Measurements from ENCODE around the gene LRFN4.

LRFN4 gene

GRCh38 chr11:66867425-66868040 is 10.7 kb downstream of the LRFN4 start:
- no peak overlapping the region for H3K4me3 ChIP-seq (ENCODE audit: low read depth, low read length)
- no peak for DNase-seq (ENCODE audit: low read depth)

- DNase-seq (ENCODE audit: low read depth), result no peak
- H3K4me3 ChIP-seq (ENCODE audit: low read depth, low read length), result no peak overlapping the region
These were observed 11.3 kb downstream of the LRFN4 start for GRCh38 chr11:66868082-66868725.

GRCh38 chr11:66868726-66869566 is 12.1 kb downstream of the LRFN4 start:
- H3K4me3 ChIP-seq (ENCODE audit: low read depth, low read length), result no peak overlapping the region
- DNase-seq (ENCODE audit: low read depth), result no peak

- H3K4me3 ChIP-seq (ENCODE audit: low read depth, low read length), result no peak overlapping the region
- DNase-seq (ENCODE audit: low read depth), result no peak
These were observed 12.7 kb downstream of the LRFN4 start for GRCh38 chr11:66869567-66869870.

GRCh38 chr11:66870131-66870530 is 13.3 kb downstream of the LRFN4 start:
- H3K4me3 ChIP-seq (ENCODE audit: low read depth, low read length), result no peak overlapping the region
- no peak for DNase-seq (ENCODE audit: low read depth)

- DNase-seq (ENCODE audit: low read depth), result no peak
- no peak overlapping the region for H3K4me3 ChIP-seq (ENCODE audit: low read depth, low read length)
These were observed 14.0 kb downstream of the LRFN4 start for GRCh38 chr11:66870616-66871520.

- H3K4me3 ChIP-seq (ENCODE audit: low read depth, low read length), result no peak overlapping the region
- no peak for DNase-seq (ENCODE audit: low read depth)
These were observed 14.6 kb downstream of the LRFN4 start for GRCh38 chr11:66871521-66871901.

- H3K4me3 ChIP-seq (ENCODE audit: low read depth, low read length), result no peak overlapping the region
- no peak for DNase-seq (ENCODE audit: low read depth)
These were observed 17.4 kb downstream of the LRFN4 start for GRCh38 chr11:66874232-66874631.

GRCh38 chr11:66875378-66875777 is 18.5 kb downstream of the LRFN4 start:
- DNase-seq (ENCODE audit: low read depth), result no peak
- no peak overlapping the region for H3K4me3 ChIP-seq (ENCODE audit: low read depth, low read length)

- no peak for DNase-seq (ENCODE audit: low read depth)
- no peak overlapping the region for H3K4me3 ChIP-seq (ENCODE audit: low read depth, low read length)
These were observed 20.9 kb downstream of the LRFN4 start for GRCh38 chr11:66877588-66878385.

- no peak for DNase-seq (ENCODE audit: low read depth)
These were observed 21.6 kb downstream of the LRFN4 start for GRCh38 chr11:66878474-66878873.

GRCh38 chr11:66879000-66879399 is 22.1 kb downstream of the LRFN4 start:
- no peak overlapping the region for H3K4me3 ChIP-seq (ENCODE audit: low read depth, low read length)
- no peak for DNase-seq (ENCODE audit: low read depth)

More at GRCh38 chr11:66878474-66878873, 21.6 kb downstream of the LRFN4 start:
- H3K4me3 ChIP-seq (ENCODE audit: low read depth, low read length), result no peak overlapping the region

- no peak for DNase-seq (ENCODE audit: low read depth)
- H3K4me3 ChIP-seq (ENCODE audit: low read depth, low read length), result no peak overlapping the region
These were observed 22.7 kb downstream of the LRFN4 start for GRCh38 chr11:66879583-66879982.

- H3K4me3 ChIP-seq (ENCODE audit: low read depth, low read length), result no peak overlapping the region
- DNase-seq (ENCODE audit: low read depth), result no peak
These were observed 23.1 kb downstream of the LRFN4 start for GRCh38 chr11:66879999-66880398.

GRCh38 chr11:66880496-66881450 is 23.9 kb downstream of the LRFN4 start:
- H3K4me3 ChIP-seq (ENCODE audit: low read depth, low read length), result no peak overlapping the region
- DNase-seq (ENCODE audit: low read depth), result no peak

- no peak overlapping the region for H3K4me3 ChIP-seq (ENCODE audit: low read depth, low read length)
- no peak for DNase-seq (ENCODE audit: low read depth)
These were observed 24.6 kb downstream of the LRFN4 start for GRCh38 chr11:66881451-66881835.

- no peak for DNase-seq (ENCODE audit: low read depth)
- no peak overlapping the region for H3K4me3 ChIP-seq (ENCODE audit: low read depth, low read length)
These were observed 25.1 kb downstream of the LRFN4 start for GRCh38 chr11:66881927-66882452.

- no peak for DNase-seq (ENCODE audit: low read depth)
- no peak overlapping the region for H3K4me3 ChIP-seq (ENCODE audit: low read depth, low read length)
These were observed 25.7 kb downstream of the LRFN4 start for GRCh38 chr11:66882561-66883015.
